IMR-90 (cell line): Measurements from ENCODE around the gene ZNF473. TPM values are rescaled to one million over a fixed set of nuclear protein-coding genes. Genes with fewer than 3 reads are reported as not detected.

ENCODE experiments used
- ATAC-seq: fragments of 200-7000 bp; cut with Tn5 transposase; 2 replicates; pipeline ENCODE4 v1.9.1; 2020; ENCODE audit warnings: low read depth, mild to moderate bottlenecking, moderate library complexity
- BruUV-seq: library from RNA; stranded (reverse); fragments of 400-500 nt; replicated peaks from 2 replicates; lab custom pipeline; 2021; lab: Mats Ljungman, UMichigan
- CTCF ChIA-PET: fragments of 300-600 bp; formaldehyde crosslinking; extraction: SDS; loops from one replicate; lab custom pipeline; 2021; ENCODE audit warnings: antibody characterized with exemption; lab: Yijun Ruan, JAX
- POLR2A ChIA-PET: fragments of 300-600 bp; sonication (Branson Sonifier 250); formaldehyde crosslinking; loops from one replicate; lab custom pipeline; 2022; ENCODE audit warnings: antibody characterized with exemption; ENCODE audit not compliant: unreplicated experiment; lab: Charles Lee
- DNase-seq: peaks from one replicate; pipeline ENCODE4 v3.0.0; 2013
- H2AFZ ChIP-seq: replicated peaks from 2 replicates; pipeline ENCODE3; 2013; ENCODE audit warnings: low read length, mild to moderate bottlenecking; ENCODE audit not compliant: poor library complexity
- H2AK5ac ChIP-seq: 2 replicates; pipeline ENCODE4 v1.6.1; 2013; ENCODE audit warnings: low read depth, low read length, inconsistent platforms
- H2AK9ac ChIP-seq: replicated peaks from 2 replicates; pipeline ENCODE3; 2013; ENCODE audit warnings: mild to moderate bottlenecking, low read depth, low read length, moderate library complexity; ENCODE audit not compliant: poor library complexity
- H2BK120ac ChIP-seq: 2 replicates; pipeline ENCODE4 v1.6.1; 2013; ENCODE audit warnings: low read depth, low read length, inconsistent platforms
- H2BK15ac ChIP-seq: 3 replicates; pipeline ENCODE4 v1.6.1; 2013; ENCODE audit warnings: low read depth, low read length, inconsistent platforms
- H2BK20ac ChIP-seq: 2 replicates; pipeline ENCODE4 v1.6.1; 2013; ENCODE audit warnings: low read depth, mild to moderate bottlenecking, inconsistent platforms, low read length, moderate library complexity
- H2BK5ac ChIP-seq: 2 replicates; pipeline ENCODE4 v1.6.1; 2013; ENCODE audit warnings: mild to moderate bottlenecking, low read depth, low read length, inconsistent platforms; ENCODE audit not compliant: poor library complexity, severe bottlenecking
- H3K14ac ChIP-seq: replicated peaks from 2 replicates; pipeline ENCODE4 v1.6.1; 2013; ENCODE audit warnings: low read depth, low read length, inconsistent platforms
- H3K18ac ChIP-seq: 2 replicates; pipeline ENCODE4 v1.6.1; 2013; ENCODE audit warnings: low read depth, low read length, control low read depth
- H3K23ac ChIP-seq: 2 replicates; pipeline ENCODE4 v1.6.1; 2013; ENCODE audit warnings: low read depth, low read length, inconsistent platforms
- H3K27ac ChIP-seq: 2 replicates; pipeline ENCODE4 v1.5.1; 2013; ENCODE audit warnings: mild to moderate bottlenecking, control low read depth, low read length; ENCODE audit not compliant: insufficient read depth
- H3K27me3 ChIP-seq: 2 replicates; pipeline ENCODE4 v1.6.1; 2013; ENCODE audit warnings: low read length; ENCODE audit not compliant: control insufficient read depth, insufficient read depth
- H3K36me3 ChIP-seq: 2 replicates; pipeline ENCODE4 v1.6.1; 2013; ENCODE audit warnings: low read length, mixed read lengths; ENCODE audit not compliant: control insufficient read depth, insufficient read depth
- H3K4ac ChIP-seq: 2 replicates; pipeline ENCODE4 v1.6.1; 2013; ENCODE audit warnings: low read depth, low read length, inconsistent platforms
- H3K4me1 ChIP-seq: 2 replicates; pipeline ENCODE4 v1.6.1; 2013; ENCODE audit warnings: low read length, mixed read lengths; ENCODE audit not compliant: control insufficient read depth, insufficient read depth
- H3K4me2 ChIP-seq: 2 replicates; pipeline ENCODE4 v1.6.1; 2013; ENCODE audit warnings: low read depth, mild to moderate bottlenecking, control low read depth, low read length, moderate library complexity
- H3K4me3 ChIP-seq: 2 replicates; pipeline ENCODE4 v1.5.1; 2013; ENCODE audit warnings: low read depth, mild to moderate bottlenecking, control low read depth, low read length, moderate library complexity; ENCODE audit not compliant: insufficient read depth
- H3K56ac ChIP-seq: 2 replicates; pipeline ENCODE4 v1.6.1; 2013; ENCODE audit warnings: low read length, inconsistent platforms; ENCODE audit not compliant: insufficient read depth; ENCODE audit errors: extremely low read depth
- H3K79me1 ChIP-seq, 2 experiments: 2 replicates each; pipeline ENCODE4 v1.6.1; 2013; ENCODE audit warnings: low read length in 2 of 2, inconsistent platforms in 1 of 2, low read depth in 1 of 2
- H3K9ac ChIP-seq: 2 replicates; pipeline ENCODE4 v1.6.1; 2013; ENCODE audit warnings: low read depth, low read length, control low read depth
- H3K9me1 ChIP-seq: 2 replicates; pipeline ENCODE4 v1.6.1; 2013; ENCODE audit warnings: low read length, inconsistent platforms; ENCODE audit not compliant: insufficient read depth
- H3K9me3 ChIP-seq: 2 replicates; pipeline ENCODE4 v1.6.1; 2013; ENCODE audit warnings: low read length; ENCODE audit not compliant: control insufficient read depth, insufficient read depth
- H4K20me1 ChIP-seq: 2 replicates; pipeline ENCODE4 v1.6.1; 2013; ENCODE audit warnings: low read length, inconsistent platforms; ENCODE audit not compliant: insufficient read depth
- H4K5ac ChIP-seq: 2 replicates; pipeline ENCODE4 v1.6.1; 2013; ENCODE audit warnings: mild to moderate bottlenecking, low read depth, low read length, control low read depth
- H4K8ac ChIP-seq, 2 experiments: 2 replicates each; pipeline ENCODE4 v1.6.1; 2013; ENCODE audit warnings: low read depth in 2 of 2, low read length in 2 of 2, control low read depth in 1 of 2, inconsistent platforms in 1 of 2
- H4K91ac ChIP-seq: 2 replicates; pipeline ENCODE4 v1.6.1; 2013; ENCODE audit warnings: low read depth, low read length, inconsistent platforms; ENCODE audit not compliant: insufficient read depth
- BHLHE40 ChIP-seq: fragments of 150-350 bp; IDR thresholded peaks from 2 replicates; pipeline ENCODE4 v1.6.1; 2016; ENCODE audit warnings: mild to moderate bottlenecking, low read depth, low read length
- CEBPB ChIP-seq: IDR thresholded peaks from 2 replicates; pipeline ENCODE4 v1.6.1; 2012; ENCODE audit warnings: low read depth, low read length, improper control_type of control experiment
- CHD1 ChIP-seq: IDR thresholded peaks from 2 replicates; pipeline ENCODE4 v1.6.1; 2012; ENCODE audit warnings: low read depth, low read length, improper control_type of control experiment
- FOS ChIP-seq: fragments of 150-350 bp; IDR thresholded peaks from 2 replicates; pipeline ENCODE4 v1.6.1; 2016; ENCODE audit warnings: low read depth, low read length
- MAFK ChIP-seq: IDR thresholded peaks from 2 replicates; pipeline ENCODE4 v1.6.1; 2012; ENCODE audit warnings: low read depth, low read length, improper control_type of control experiment
- MXI1 ChIP-seq: IDR thresholded peaks from 2 replicates; pipeline ENCODE4 v1.6.1; 2012; ENCODE audit warnings: low read depth, mild to moderate bottlenecking, low read length, moderate library complexity, borderline replicate concordance
- NFE2L2 ChIP-seq: fragments of 150-350 bp; IDR thresholded peaks from 2 replicates; pipeline ENCODE4 v1.6.1; 2016; ENCODE audit warnings: low read depth, mild to moderate bottlenecking, low read length
- POLR2A ChIP-seq: IDR thresholded peaks from 2 replicates; pipeline ENCODE4 v1.6.1; 2012; ENCODE audit warnings: mild to moderate bottlenecking, low read depth, low read length
- RAD21 ChIP-seq: IDR thresholded peaks from 2 replicates; pipeline ENCODE4 v1.6.1; 2012; ENCODE audit warnings: low read length, improper control_type of control experiment
- RCOR1 ChIP-seq: IDR thresholded peaks from 2 replicates; pipeline ENCODE4 v1.6.1; 2012; ENCODE audit warnings: mild to moderate bottlenecking, low read length, improper control_type of control experiment; ENCODE audit not compliant: insufficient replicate concordance
- RFX5 ChIP-seq: IDR thresholded peaks from 2 replicates; pipeline ENCODE4 v1.8.0; 2012; ENCODE audit warnings: low read depth, mild to moderate bottlenecking, low read length, moderate library complexity
- SMC3 ChIP-seq: fragments of 150-350 bp; IDR thresholded peaks from 2 replicates; pipeline ENCODE4 v1.6.1; 2016; ENCODE audit warnings: low read depth, mild to moderate bottlenecking, antibody characterized with exemption, low read length, moderate library complexity
- WGBS, 2 experiments: methylation state at CpG; one replicate each; pipeline versions ENCODE4 v1.1.5 to v1.1.7; 2013; ENCODE audit warnings: missing lambda C conversion rate in 2 of 2; ENCODE audit not compliant: insufficient read length in 1 of 2; ENCODE audit errors: extremely low coverage in 2 of 2; 5-methylcytosine and 5-hydroxymethylcytosine counted together
- dilution Hi-C: fragments of 300-500 bp; cut with HindIII; formaldehyde crosslinking; loops from one replicate; pipeline ENCODE4 v1.14.3; 2018; ENCODE audit warnings: low sequenced_read_pairs; ENCODE audit not compliant: unreplicated experiment
- in situ Hi-C: fragments of 300-500 bp; cut with MboI; formaldehyde crosslinking; loops from 3 replicates; pipeline ENCODE4 v1.14.3; 2019; ENCODE audit warnings: low sequenced_read_pairs, inconsistent platforms, mixed read lengths
- intact Hi-C: fragments of 100-400 bp; cut with micrococcal nuclease; formaldehyde crosslinking; loops from 2 replicates; pipeline ENCODE4 v1.10.0; 2022
- polyA plus RNA-seq, 3 experiments: library from polyadenylated mRNA; depleted of rRNA; stranded (reverse); fragments of >200 nt; gene quantifications; 2 replicates each; pipeline ENCODE4 v1.2.3, GENCODE V29; 2012; ENCODE audit warnings: low replicate concordance in 1 of 3
- total RNA-seq: library from RNA; depleted of rRNA; stranded (reverse); fragments of >200 nt; gene quantifications from 2 replicates; pipeline ENCODE4 v1.2.3, GENCODE V29; 2012
- TF ChIP-seq, protein P1 (sequence below): conservative IDR thresholded peaks from 2 replicates; pipeline ENCODE4 v1.5.1; 2012; ENCODE audit warnings: mild to moderate bottlenecking, low read depth, low read length, improper control_type of control experiment
- TF ChIP-seq, protein P2 (sequence below): fragments of 150-350 bp; IDR thresholded peaks from 2 replicates; pipeline ENCODE4 v1.6.1; 2017; ENCODE audit warnings: mild to moderate bottlenecking, antibody characterized with exemption, low read length, low read depth
- TF ChIP-seq, protein P3 (sequence below): fragments of 150-350 bp; IDR thresholded peaks from 2 replicates; pipeline ENCODE4 v1.6.1; 2016; ENCODE audit warnings: low read depth, mild to moderate bottlenecking, low read length, moderate library complexity, borderline replicate concordance

The ZNF473 gene
- total and polyA plus RNA-seq, 2 of the 4 experiments (the other 2 are of a cell fraction), result 4.5 to 13.3 TPM

DNA sequence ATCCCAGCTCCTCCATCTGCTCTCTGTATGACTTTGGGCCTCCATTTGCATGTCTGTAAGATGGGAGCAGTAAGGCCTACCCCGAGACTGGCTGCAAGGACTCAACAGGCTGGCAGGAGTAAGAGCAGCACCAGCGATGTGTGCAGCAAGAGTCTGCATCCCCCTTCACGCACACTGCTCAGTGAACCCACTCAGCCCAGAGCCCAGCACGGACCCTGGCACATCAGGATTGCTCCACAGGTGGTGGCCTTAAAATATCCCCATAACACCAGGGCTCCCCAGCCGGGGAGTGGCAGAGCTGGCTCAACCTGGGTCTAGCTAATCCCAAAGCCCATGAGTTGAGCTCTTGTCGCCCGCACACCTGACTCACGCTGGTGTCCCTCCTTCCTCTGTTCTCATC is 24.0 kb upstream of the ZNF473 start:
- H3K4me2 ChIP-seq, result no peak overlapping the region
- H3K4ac ChIP-seq, result no peak overlapping the region; the same call in 1 of the 2 replicates
- H3K79me1 ChIP-seq, result peaks cover 12 to 55% of the 10 kb centered on the region in 2 experiments
- no peak overlapping the region for H3K14ac ChIP-seq
- DNase-seq (no peak), ATAC-seq (no peak)
- H2AK9ac ChIP-seq, result no peak overlapping the region
- peaks cover 10% of the 10 kb centered on the region for H3K4me1 ChIP-seq
- H3K4me3 ChIP-seq, result no peak overlapping the region
- H2AK5ac ChIP-seq, result no peak overlapping the region; the same call in 1 of the 2 replicates
- TF ChIP-seq RCOR1 (no peak), RAD21 (no peak), CHD1 (no peak), SMC3 (no peak), NFE2L2 (no peak), BHLHE40 (no peak), FOS (no peak), MAFK (no peak), CEBPB (no peak), POLR2A (no peak), MXI1 (no peak), RFX5 (no peak)
- TF ChIP-seq, protein P1, sequence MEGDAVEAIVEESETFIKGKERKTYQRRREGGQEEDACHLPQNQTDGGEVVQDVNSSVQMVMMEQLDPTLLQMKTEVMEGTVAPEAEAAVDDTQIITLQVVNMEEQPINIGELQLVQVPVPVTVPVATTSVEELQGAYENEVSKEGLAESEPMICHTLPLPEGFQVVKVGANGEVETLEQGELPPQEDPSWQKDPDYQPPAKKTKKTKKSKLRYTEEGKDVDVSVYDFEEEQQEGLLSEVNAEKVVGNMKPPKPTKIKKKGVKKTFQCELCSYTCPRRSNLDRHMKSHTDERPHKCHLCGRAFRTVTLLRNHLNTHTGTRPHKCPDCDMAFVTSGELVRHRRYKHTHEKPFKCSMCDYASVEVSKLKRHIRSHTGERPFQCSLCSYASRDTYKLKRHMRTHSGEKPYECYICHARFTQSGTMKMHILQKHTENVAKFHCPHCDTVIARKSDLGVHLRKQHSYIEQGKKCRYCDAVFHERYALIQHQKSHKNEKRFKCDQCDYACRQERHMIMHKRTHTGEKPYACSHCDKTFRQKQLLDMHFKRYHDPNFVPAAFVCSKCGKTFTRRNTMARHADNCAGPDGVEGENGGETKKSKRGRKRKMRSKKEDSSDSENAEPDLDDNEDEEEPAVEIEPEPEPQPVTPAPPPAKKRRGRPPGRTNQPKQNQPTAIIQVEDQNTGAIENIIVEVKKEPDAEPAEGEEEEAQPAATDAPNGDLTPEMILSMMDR, result no peak
- TF ChIP-seq, protein P2, sequence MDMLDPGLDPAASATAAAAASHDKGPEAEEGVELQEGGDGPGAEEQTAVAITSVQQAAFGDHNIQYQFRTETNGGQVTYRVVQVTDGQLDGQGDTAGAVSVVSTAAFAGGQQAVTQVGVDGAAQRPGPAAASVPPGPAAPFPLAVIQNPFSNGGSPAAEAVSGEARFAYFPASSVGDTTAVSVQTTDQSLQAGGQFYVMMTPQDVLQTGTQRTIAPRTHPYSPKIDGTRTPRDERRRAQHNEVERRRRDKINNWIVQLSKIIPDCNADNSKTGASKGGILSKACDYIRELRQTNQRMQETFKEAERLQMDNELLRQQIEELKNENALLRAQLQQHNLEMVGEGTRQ, result no peak
- TF ChIP-seq, protein P3, sequence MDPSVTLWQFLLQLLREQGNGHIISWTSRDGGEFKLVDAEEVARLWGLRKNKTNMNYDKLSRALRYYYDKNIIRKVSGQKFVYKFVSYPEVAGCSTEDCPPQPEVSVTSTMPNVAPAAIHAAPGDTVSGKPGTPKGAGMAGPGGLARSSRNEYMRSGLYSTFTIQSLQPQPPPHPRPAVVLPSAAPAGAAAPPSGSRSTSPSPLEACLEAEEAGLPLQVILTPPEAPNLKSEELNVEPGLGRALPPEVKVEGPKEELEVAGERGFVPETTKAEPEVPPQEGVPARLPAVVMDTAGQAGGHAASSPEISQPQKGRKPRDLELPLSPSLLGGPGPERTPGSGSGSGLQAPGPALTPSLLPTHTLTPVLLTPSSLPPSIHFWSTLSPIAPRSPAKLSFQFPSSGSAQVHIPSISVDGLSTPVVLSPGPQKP, result no peak
- dilution Hi-C loops, result no loop called here
- H2AFZ ChIP-seq, result no peak overlapping the region
- H2BK5ac ChIP-seq, result no peak overlapping the region
- intact Hi-C loops, result no loop called here
- CTCF ChIA-PET, result interaction anchor here (1.4 kb wide), 1 partner anchor 11 kb away, joined by 3 read pairs; no protein-coding TSS in a partner anchor
- H3K9me3 ChIP-seq, result no peaks in the 10 kb centered on the region
- peaks cover 29% of the 10 kb centered on the region for H4K20me1 ChIP-seq
- WGBS, 2 experiments, result 100% methylated on average over 2 of the region's 8 CpGs; no CpG with 5 or more reads in 1 of the 2 experiments
- peaks cover 66% of the 10 kb centered on the region for H3K36me3 ChIP-seq
- no peaks in the 10 kb centered on the region for H3K27me3 ChIP-seq
- no peak overlapping the region for H3K18ac ChIP-seq
- H3K23ac ChIP-seq, result no peak overlapping the region
- peaks cover 19% of the 10 kb centered on the region for H3K9me1 ChIP-seq
- H2BK15ac ChIP-seq, result no peak overlapping the region
- H2BK120ac ChIP-seq, result no peak overlapping the region
- BruUV-seq, result no TSS peak
- in situ Hi-C loops, result no loop called here
- H3K56ac ChIP-seq, result no peak overlapping the region
- POLR2A ChIA-PET, result no interaction called here
- H4K5ac ChIP-seq, result no peak overlapping the region
- no peak overlapping the region for H3K27ac ChIP-seq
- H4K91ac ChIP-seq, result no peak overlapping the region
- H4K8ac ChIP-seq, result no peak overlapping the region
- no peak overlapping the region for H3K9ac ChIP-seq
- H2BK20ac ChIP-seq, result no peak overlapping the region
